ENCODE data around the gene LIN28A. TPM values are rescaled to one million over a fixed set of nuclear protein-coding genes. Genes with fewer than 3 reads are reported as not detected.

Gene LIN28A
- polyA plus RNA-seq, 1 of the 3 experiments (the other 2 are of a cell fraction) = not detected

GRCh38 chr1:26403656-26404055, 7.0 kb upstream of the LIN28A start:
- Histone ChIP-seq H3K9me3 (no peaks in the 10 kb centered on the region), H3K4me3 (ENCODE audit: low read depth in 2 of 2, low read length in 1 of 2) (no peak overlapping the region), H3K4me2 (no peak overlapping the region), H3K9me2 (no peaks in the 10 kb centered on the region), H2AFZ (ENCODE audit: low read depth) (no peak overlapping the region), H3K27me3 (ENCODE audit: insufficient read depth) (no peaks in the 10 kb centered on the region), H3K9ac (no peak overlapping the region), H3K79me2 (ENCODE audit: insufficient read depth) (no peaks in the 10 kb centered on the region), H3K4me1 (ENCODE audit: control insufficient read depth in 1 of 2, insufficient read depth in 2 of 2, low read depth in 1 of 2, low read length in 1 of 2) (no peaks in the 10 kb centered on the region), H3F3A (replicated peaks; ENCODE audit: insufficient read depth) (peaks cover 7% of the 10 kb centered on the region), H3K36me3 (replicated peaks in 1 of 2; ENCODE audit: control insufficient read depth in 1 of 2, insufficient read depth in 2 of 2, low read length in 1 of 2) (no peaks in the 10 kb centered on the region), H4K20me1 (ENCODE audit: insufficient read depth) (no peaks in the 10 kb centered on the region), H3K27ac (ENCODE audit: low read depth in 2 of 2, low read length in 1 of 2) (no peak overlapping the region)
- 32% methylated on average over 3 of the region's 4 CpGs for WGBS (ENCODE audit: low lambda C conversion rate)
- POLR2A ChIA-PET = no interaction called here
- DNase-seq = no peak
- CTCF ChIA-PET = no interaction called here
- no peak for TF ChIP-seq TCF12 (IDR thresholded peaks at IDR 0.05)
- no peak for TF ChIP-seq MAX (IDR thresholded peaks at IDR 0.05; ENCODE audit: low read depth)
- no peak for TF ChIP-seq IRF3 (IDR thresholded peaks at IDR 0.05; ENCODE audit: low read depth, low read length)
- no peak for TF ChIP-seq CHD2 (IDR thresholded peaks at IDR 0.05; ENCODE audit: low read length, partially characterized antibody)
- TF ChIP-seq NRF1 (IDR thresholded peaks at IDR 0.05; ENCODE audit: low read depth, low read length) = no peak
- no peak for TF ChIP-seq CTCF (IDR thresholded peaks at IDR 0.05)
- TF ChIP-seq FOSL2 (IDR thresholded peaks at IDR 0.05; ENCODE audit: borderline replicate concordance, low read depth) = no peak
- no peak for TF ChIP-seq TAF1 (IDR thresholded peaks at IDR 0.05; ENCODE audit: borderline replicate concordance, low read depth, low read length)
- no peak for TF ChIP-seq SMC3 (IDR thresholded peaks at IDR 0.05; ENCODE audit: low read depth, low read length)
- TF ChIP-seq GATA2 (CRISPR knock-in tag; IDR thresholded peaks at IDR 0.05) = no peak
- TF ChIP-seq RFX5 (IDR thresholded peaks at IDR 0.05; ENCODE audit: low read length) = no peak
- no peak for TF ChIP-seq TEAD4 (IDR thresholded peaks at IDR 0.05; ENCODE audit: borderline replicate concordance, insufficient read depth)
- TF ChIP-seq FOXM1 (IDR thresholded peaks at IDR 0.05; ENCODE audit: low read depth) = no peak
- no peak for TF ChIP-seq USF1 (IDR thresholded peaks at IDR 0.05; ENCODE audit: borderline replicate concordance, low read depth)
- no peak for TF ChIP-seq ELF1 (IDR thresholded peaks at IDR 0.05)

All from SK-N-SH (cell line).